ENCODE results near the gene C2. TPM values are rescaled to one million over a fixed set of nuclear protein-coding genes. Genes with fewer than 3 reads are reported as not detected.

Gene C2
- total and polyA plus RNA-seq, 9 donors = 1.4 to 32.6 (median 11.4) TPM

GRCh38 chr6:31966506-31966905 lies 39.0 kb downstream of the C2 start:
- DNase-seq = no peak
- H3K36me3 ChIP-seq = peaks cover 2% of the 10 kb centered on the region
- H3K27ac ChIP-seq = no peak overlapping the region
- H3K4me1 ChIP-seq (ENCODE audit: insufficient read depth) = peaks cover 4% of the 10 kb centered on the region
- intact Hi-C loops (cut with DNase I) = loop anchor here in 1 of 4 donors (10.0 kb wide), 1 partner anchor 292 kb away; no protein-coding TSS in a partner anchor
- TF ChIP-seq POLR2A (IDR thresholded peaks at IDR 0.05) = no peak
- TF ChIP-seq EP300 (IDR thresholded peaks at IDR 0.05) = no peak
- TF ChIP-seq, protein P1, sequence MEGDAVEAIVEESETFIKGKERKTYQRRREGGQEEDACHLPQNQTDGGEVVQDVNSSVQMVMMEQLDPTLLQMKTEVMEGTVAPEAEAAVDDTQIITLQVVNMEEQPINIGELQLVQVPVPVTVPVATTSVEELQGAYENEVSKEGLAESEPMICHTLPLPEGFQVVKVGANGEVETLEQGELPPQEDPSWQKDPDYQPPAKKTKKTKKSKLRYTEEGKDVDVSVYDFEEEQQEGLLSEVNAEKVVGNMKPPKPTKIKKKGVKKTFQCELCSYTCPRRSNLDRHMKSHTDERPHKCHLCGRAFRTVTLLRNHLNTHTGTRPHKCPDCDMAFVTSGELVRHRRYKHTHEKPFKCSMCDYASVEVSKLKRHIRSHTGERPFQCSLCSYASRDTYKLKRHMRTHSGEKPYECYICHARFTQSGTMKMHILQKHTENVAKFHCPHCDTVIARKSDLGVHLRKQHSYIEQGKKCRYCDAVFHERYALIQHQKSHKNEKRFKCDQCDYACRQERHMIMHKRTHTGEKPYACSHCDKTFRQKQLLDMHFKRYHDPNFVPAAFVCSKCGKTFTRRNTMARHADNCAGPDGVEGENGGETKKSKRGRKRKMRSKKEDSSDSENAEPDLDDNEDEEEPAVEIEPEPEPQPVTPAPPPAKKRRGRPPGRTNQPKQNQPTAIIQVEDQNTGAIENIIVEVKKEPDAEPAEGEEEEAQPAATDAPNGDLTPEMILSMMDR (IDR thresholded peaks at IDR 0.05) = no peak
- no peak overlapping the region for H3K4me3 ChIP-seq
- whole genome bisulfite sequencing, 3 donors = 80 to 90% (median 87%) methylated on average over 7 of the region's 7 CpGs
- no peaks in the 10 kb centered on the region for H3K9me3 ChIP-seq
- H3K27me3 ChIP-seq = no peaks in the 10 kb centered on the region

GRCh38 chr6:31966997-31967925 lies 39.7 kb downstream of the C2 start:
- intact Hi-C loops (cut with DNase I) = loop anchor here in 1 of 4 donors (10.0 kb wide), 1 partner anchor 292 kb away; no protein-coding TSS in a partner anchor

DNA sequence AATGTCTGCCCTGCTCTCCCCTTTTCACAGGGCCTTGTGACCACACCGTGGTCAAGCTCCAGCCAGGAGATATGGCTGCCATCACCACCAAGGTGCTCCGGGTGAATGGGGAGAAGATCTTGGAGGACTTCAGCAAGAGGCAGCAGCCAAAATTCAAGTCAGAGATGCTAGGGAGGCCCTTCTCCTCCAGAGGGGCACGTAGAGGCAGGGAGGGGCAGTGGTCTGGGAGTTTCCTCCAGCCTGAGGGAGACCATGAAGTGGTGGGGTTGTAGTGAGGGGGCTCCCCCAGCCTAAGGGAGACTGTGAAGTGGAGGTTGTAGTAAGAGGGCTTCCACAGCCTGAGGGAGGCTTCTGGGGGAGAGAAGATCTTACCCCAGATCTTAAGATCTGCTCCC lies 40.4 kb downstream of the C2 start:
- DNase-seq = no peak
- H3K4me3 ChIP-seq = no peak overlapping the region
- peaks cover 4% of the 10 kb centered on the region for H3K4me1 ChIP-seq (ENCODE audit: insufficient read depth)
- intact Hi-C loops (cut with DNase I) = loop anchor here in 1 of 4 donors (10.0 kb wide), 1 partner anchor 293 kb away; no protein-coding TSS in a partner anchor
- 68 to 69% (median 68%) methylated on average over 3 of the region's 3 CpGs for WGBS, 3 donors
- no peak overlapping the region for H3K27ac ChIP-seq
- TF ChIP-seq, protein P1 (IDR thresholded peaks at IDR 0.05) = no peak
- TF ChIP-seq EP300 (IDR thresholded peaks at IDR 0.05) (no peak), POLR2A (IDR thresholded peaks at IDR 0.05) (no peak)
- no peaks in the 10 kb centered on the region for H3K9me3 ChIP-seq
- no peaks in the 10 kb centered on the region for H3K27me3 ChIP-seq
- peaks cover 2% of the 10 kb centered on the region for H3K36me3 ChIP-seq

More at GRCh38 chr6:31966997-31967925, 39.7 kb downstream of the C2 start:
- H3K27me3 ChIP-seq = no peaks in the 10 kb centered on the region
- H3K4me1 ChIP-seq (ENCODE audit: insufficient read depth) = peaks cover 4% of the 10 kb centered on the region
- H3K4me3 ChIP-seq = no peak overlapping the region
- H3K36me3 ChIP-seq = peaks cover 2% of the 10 kb centered on the region
- no peak for DNase-seq
- no peak overlapping the region for H3K27ac ChIP-seq
- no peaks in the 10 kb centered on the region for H3K9me3 ChIP-seq
- 74 to 80% (median 77%) methylated on average over 10 of the region's 10 CpGs for WGBS, 3 donors
- TF ChIP-seq, protein P1 (IDR thresholded peaks at IDR 0.05) = no peak
- no peak for TF ChIP-seq POLR2A (IDR thresholded peaks at IDR 0.05)
- no peak for TF ChIP-seq EP300 (IDR thresholded peaks at IDR 0.05)

- WGBS, 3 donors = 63 to 68% (median 66%) methylated on average over 11 of the region's 11 CpGs
- H3K4me1 ChIP-seq (ENCODE audit: insufficient read depth) = peaks cover 4% of the 10 kb centered on the region
- intact Hi-C loops (cut with DNase I) = loop anchor here in 1 of 4 donors (10.0 kb wide), 1 partner anchor 294 kb away; no protein-coding TSS in a partner anchor
Measured at GRCh38 chr6:31968326-31968725, 40.8 kb downstream of the C2 start.

More at GRCh38 chr6:31968326-31968725, 40.8 kb downstream of the C2 start:
- TF ChIP-seq, protein P1 (IDR thresholded peaks at IDR 0.05) = no peak
- TF ChIP-seq EP300 (IDR thresholded peaks at IDR 0.05) (no peak), POLR2A (IDR thresholded peaks at IDR 0.05) (no peak)
- no peak for DNase-seq
- Histone ChIP-seq H3K27me3 (no peaks in the 10 kb centered on the region), H3K4me3 (no peak overlapping the region), H3K36me3 (peaks cover 2% of the 10 kb centered on the region), H3K9me3 (no peaks in the 10 kb centered on the region), H3K27ac (no peak overlapping the region)
